ENCODE measurements around the gene PPP1R3G. TPM values are rescaled to one million over a fixed set of nuclear protein-coding genes. Genes with fewer than 3 reads are reported as not detected.

The PPP1R3G gene
- polyA plus RNA-seq, 1 donor (not counting 4 experiments of a cell fraction or from before 2014, with no cell fraction given), result 0.01 TPM

- H3K9me3 ChIP-seq (ENCODE audit: control insufficient read depth, low read depth, low read length), result no peaks in the 10 kb centered on the region
- peaks cover 2% of the 10 kb centered on the region for H4K20me1 ChIP-seq (ENCODE audit: control insufficient read depth, extremely low read depth, insufficient read depth, low read length)
- H2AFZ ChIP-seq (ENCODE audit: control insufficient read depth, low read length), result no peak overlapping the region
- H3K36me3 ChIP-seq (ENCODE audit: control insufficient read depth in 2 of 2, extremely low read depth in 1 of 2, insufficient read depth in 2 of 2, low read length in 2 of 2), result no peaks in the 10 kb centered on the region
- H3K4me3 ChIP-seq (ENCODE audit: control insufficient read depth in 2 of 3, extremely low read depth in 1 of 3, insufficient read depth in 2 of 3, low read depth in 1 of 3, low read length in 3 of 3), result no peak overlapping the region
- no peak overlapping the region for H3K9ac ChIP-seq (ENCODE audit: control insufficient read depth, extremely low read depth, insufficient read depth, low read length)
- no peaks in the 10 kb centered on the region for H3K79me2 ChIP-seq (ENCODE audit: control insufficient read depth, insufficient read depth, low read length)
- no peak for TF ChIP-seq EZH2 (IDR thresholded peaks at IDR 0.05; ENCODE audit: low read length)
- TF ChIP-seq CTCF (optimal IDR thresholded peaks at IDR 0.05 in 1 of 3, IDR thresholded peaks at IDR 0.05 in 1 of 3, conservative IDR thresholded peaks at IDR 0.05 in 1 of 3; ENCODE audit: extremely low read depth in 1 of 3, insufficient read depth in 2 of 3, low read length in 3 of 3), result no peak
- peaks cover 16% of the 10 kb centered on the region for H3K4me1 ChIP-seq (ENCODE audit: control insufficient read depth, extremely low read depth, insufficient read depth, low read length)
- no peak overlapping the region for H3K27ac ChIP-seq (ENCODE audit: control insufficient read depth, insufficient read depth, low read length)
- DNase-seq (ENCODE audit: low read depth, low spot score) (no peak), FAIRE-seq (no peak)
- no peaks in the 10 kb centered on the region for H3K27me3 ChIP-seq (ENCODE audit: control insufficient read depth, extremely low read depth, insufficient read depth, low read length)
- dilution Hi-C loops (cut with MboI; ENCODE audit: extremely low pct_ligation_motif_present, low sequenced_read_pairs), result no loop called here
- H3K4me2 ChIP-seq (ENCODE audit: control insufficient read depth, extremely low read depth, insufficient read depth, low read depth, low read length), result no peak overlapping the region
- H3K9me1 ChIP-seq (ENCODE audit: control insufficient read depth, extremely low read depth, insufficient read depth, low read length), result peaks cover 6% of the 10 kb centered on the region
Measured at GRCh38 chr6:5116243-5116991, 31.3 kb downstream of the PPP1R3G start.

GRCh38 chr6:5119090-5119951 is 34.2 kb downstream of the PPP1R3G start:
- Histone ChIP-seq H3K27ac (ENCODE audit: control insufficient read depth, insufficient read depth, low read length) (no peak overlapping the region), H2AFZ (ENCODE audit: control insufficient read depth, low read length) (no peak overlapping the region), H3K4me1 (ENCODE audit: control insufficient read depth, extremely low read depth, insufficient read depth, low read length) (peaks cover 2% of the 10 kb centered on the region), H3K9me3 (ENCODE audit: control insufficient read depth, low read depth, low read length) (no peaks in the 10 kb centered on the region), H4K20me1 (ENCODE audit: control insufficient read depth, extremely low read depth, insufficient read depth, low read length) (no peaks in the 10 kb centered on the region), H3K79me2 (ENCODE audit: control insufficient read depth, insufficient read depth, low read length) (no peaks in the 10 kb centered on the region), H3K27me3 (ENCODE audit: control insufficient read depth, extremely low read depth, insufficient read depth, low read length) (no peaks in the 10 kb centered on the region), H3K9ac (ENCODE audit: control insufficient read depth, extremely low read depth, insufficient read depth, low read length) (no peak overlapping the region), H3K9me1 (ENCODE audit: control insufficient read depth, extremely low read depth, insufficient read depth, low read length) (peaks cover 2% of the 10 kb centered on the region), H3K4me2 (ENCODE audit: control insufficient read depth, extremely low read depth, insufficient read depth, low read depth, low read length) (no peak overlapping the region), H3K36me3 (ENCODE audit: control insufficient read depth in 2 of 2, extremely low read depth in 1 of 2, insufficient read depth in 2 of 2, low read length in 2 of 2) (no peaks in the 10 kb centered on the region), H3K4me3 (ENCODE audit: control insufficient read depth in 2 of 3, extremely low read depth in 1 of 3, insufficient read depth in 2 of 3, low read depth in 1 of 3, low read length in 3 of 3) (no peak overlapping the region)
- DNase-seq (ENCODE audit: low read depth, low spot score), result no peak
- dilution Hi-C loops (cut with MboI; ENCODE audit: extremely low pct_ligation_motif_present, low sequenced_read_pairs), result no loop called here
- no peak for TF ChIP-seq EZH2 (IDR thresholded peaks at IDR 0.05; ENCODE audit: low read length)
- no peak for TF ChIP-seq CTCF (optimal IDR thresholded peaks at IDR 0.05 in 1 of 3, IDR thresholded peaks at IDR 0.05 in 1 of 3, conservative IDR thresholded peaks at IDR 0.05 in 1 of 3; ENCODE audit: extremely low read depth in 1 of 3, insufficient read depth in 2 of 3, low read length in 3 of 3)
- FAIRE-seq, result no peak

Measured in keratinocyte (primary cell).